Naive thymus-derived CD4-positive, alpha-beta T cell (primary cell): ENCODE results near the gene ANKRD30B. TPM values are rescaled to one million over a fixed set of nuclear protein-coding genes. Genes with fewer than 3 reads are reported as not detected.
"Not testable (repeated sequence)": the region's sequence is repeated elsewhere in the genome, so short reads cannot be mapped to it uniquely, and the experiment has no call there.

Source experiments
- ATAC-seq: fragments of 150-1000 bp; cut with Tn5 transposase; 2 replicates; pipeline ENCODE4 v1.10.0; 2021; ENCODE audit warnings: mild to moderate bottlenecking, moderate library complexity
- CTCF ChIA-PET: fragments of 350-600 bp; sonication (Branson Sonifier 250); formaldehyde crosslinking; loops from one replicate; lab custom pipeline; 2021; ENCODE audit warnings: antibody characterized with exemption; lab: Charles Lee
- POLR2A ChIA-PET: fragments of 350-600 bp; sonication (Branson Sonifier 250); formaldehyde crosslinking; loops from one replicate; lab custom pipeline; 2021; ENCODE audit warnings: antibody characterized with exemption, inconsistent platforms; lab: Charles Lee
- DNase-seq, 9 donors: peaks; one replicate each; pipeline versions ENCODE4 v3.0.0 to v3.0.0-alpha.2; 2020 to 2022; ENCODE audit warnings: mixed read lengths in 1 of 9
- H3K27ac ChIP-seq: one replicate; pipeline ENCODE4 v1.7.0; 2013; ENCODE audit warnings: mild to moderate bottlenecking, low read depth, low read length, moderate library complexity
- H3K27me3 ChIP-seq, 2 donors: one replicate each; pipeline ENCODE4 v1.7.0; 2013; ENCODE audit warnings: low read length in 2 of 2, mild to moderate bottlenecking in 2 of 2, moderate library complexity in 2 of 2; ENCODE audit not compliant: control insufficient read depth in 2 of 2, insufficient read depth in 2 of 2
- H3K36me3 ChIP-seq, 3 experiments: 1 replicate in 2 of 3; 2 replicates in 1 of 3; pipeline ENCODE4 v1.7.0; 2013; ENCODE audit warnings: low read length in 3 of 3, mild to moderate bottlenecking in 3 of 3, moderate library complexity in 1 of 3; ENCODE audit not compliant: insufficient read depth in 3 of 3, control insufficient read depth in 2 of 3
- H3K4me1 ChIP-seq, 2 donors: one replicate each; pipeline ENCODE4 v1.7.0; 2013; ENCODE audit warnings: low read length in 2 of 2, mild to moderate bottlenecking in 2 of 2, moderate library complexity in 1 of 2; ENCODE audit not compliant: control insufficient read depth in 2 of 2, insufficient read depth in 2 of 2
- H3K4me3 ChIP-seq: 2 replicates; pipeline ENCODE4 v1.7.0; 2013; ENCODE audit warnings: mild to moderate bottlenecking, low read length
- H3K9me3 ChIP-seq, 3 experiments: 1 replicate in 2 of 3; 2 replicates in 1 of 3; pipeline ENCODE4 v1.7.0; 2013; ENCODE audit warnings: low read length in 3 of 3; ENCODE audit not compliant: control insufficient read depth in 2 of 3
- H3K27ac Mint-ChIP-seq, 9 donors: one replicate each; pipeline ENCODE4 v1.8.0; 2020 to 2022; ENCODE audit warnings: mixed read lengths in 9 of 9, mild to moderate bottlenecking in 8 of 9, moderate library complexity in 5 of 9, inconsistent platforms in 2 of 9
- H3K27me3 Mint-ChIP-seq, 5 donors: one replicate each; pipeline ENCODE4 v1.8.0; 2021 to 2022; ENCODE audit warnings: mixed read lengths in 5 of 5, mild to moderate bottlenecking in 1 of 5
- H3K36me3 Mint-ChIP-seq, 5 donors: one replicate each; pipeline ENCODE4 v1.8.0; 2020 to 2022; ENCODE audit warnings: mixed read lengths in 5 of 5, mild to moderate bottlenecking in 3 of 5, inconsistent platforms in 1 of 5
- H3K4me1 Mint-ChIP-seq, 7 donors: one replicate each; pipeline ENCODE4 v1.8.0; 2020 to 2022; ENCODE audit warnings: mixed read lengths in 7 of 7, mild to moderate bottlenecking in 3 of 7, inconsistent platforms in 1 of 7
- H3K4me3 Mint-ChIP-seq, 10 donors: one replicate each; pipeline ENCODE4 v1.8.0; 2020 to 2022; ENCODE audit warnings: mild to moderate bottlenecking in 10 of 10, mixed read lengths in 10 of 10, moderate library complexity in 6 of 10, inconsistent platforms in 2 of 10
- H3K9me3 Mint-ChIP-seq, 11 donors: one replicate each; pipeline ENCODE4 v1.8.0; 2020 to 2022; ENCODE audit warnings: mixed read lengths in 11 of 11, mild to moderate bottlenecking in 4 of 11, inconsistent platforms in 1 of 11, moderate library complexity in 1 of 11
- intact Hi-C, 2 donors: fragments of 100-400 bp; cut with micrococcal nuclease; formaldehyde crosslinking; loops; one replicate each; pipeline ENCODE4 v1.15.1; 2023
- polyA plus RNA-seq, 2 donors: library from polyadenylated mRNA; unstranded; fragments of 300-500 nt; fragmentation: Illumina TruSeq; gene quantifications; one replicate each; pipeline ENCODE4 v1.2.3, GENCODE V29; 2021
- total RNA-seq, 6 experiments: library from RNA in 5 of 6; stranded (reverse) in 5 of 6; gene quantifications; 1 replicate in 5 of 6; 2 replicates in 1 of 6; pipeline ENCODE4 v1.2.3 and lab custom pipeline; 2021 to 2026

The ANKRD30B gene
- total and polyA plus RNA-seq, 7 experiments from 2014 or later: not detected

GRCh38 chr18:14748496-14748895, 524 bp downstream of the ANKRD30B start:
- intact Hi-C loops: no loop called here
- Mint-ChIP-seq H3K27me3 (peaks cover 6 to 13% (median 12%) of the 10 kb centered on the region in 5 donors), H3K36me3 (no peaks in the 10 kb centered on the region), H3K27ac (peak overlapping the region in 1 of 9 donors; percentile 47), H3K4me1 (peaks cover 0 to 9% (median 3%) of the 10 kb centered on the region in 7 donors), H3K9me3 (no peaks in the 10 kb centered on the region), H3K4me3 (peak overlapping the region in 9 of 10 donors; percentile 36 to 84 (median 77))
- no peaks in the 10 kb centered on the region for H3K36me3 ChIP-seq
- no peaks in the 10 kb centered on the region for H3K4me1 ChIP-seq
- ChIA-PET POLR2A (interaction anchor here (0.5 kb wide), 1 partner anchor 15 kb away, joined by 3 read pairs; no protein-coding TSS in a partner anchor), CTCF (no interaction called here)
- H3K27ac ChIP-seq: no peak overlapping the region
- ATAC-seq (no peak), DNase-seq (no peak)
- no peaks in the 10 kb centered on the region for H3K27me3 ChIP-seq
- H3K9me3 ChIP-seq: no peaks in the 10 kb centered on the region
- no peak overlapping the region for H3K4me3 ChIP-seq

GRCh38 chr18:14763566-14763965, 15.6 kb downstream of the ANKRD30B start:
- H3K36me3 Mint-ChIP-seq, DNase-seq, H3K4me1 Mint-ChIP-seq, H3K36me3 ChIP-seq, H3K4me3 Mint-ChIP-seq, H3K9me3 Mint-ChIP-seq, H3K27me3 ChIP-seq, H3K4me3 ChIP-seq, H3K27ac Mint-ChIP-seq, ATAC-seq, POLR2A ChIA-PET, CTCF ChIA-PET, H3K27ac ChIP-seq, H3K4me1 ChIP-seq, H3K27me3 Mint-ChIP-seq, H3K9me3 ChIP-seq, intact Hi-C loops: not testable (repeated sequence)

GRCh38 chr18:14767474-14767873, 19.5 kb downstream of the ANKRD30B start:
- Histone ChIP-seq H3K4me1 (no peaks in the 10 kb centered on the region), H3K4me3 (no peak overlapping the region), H3K36me3 (no peaks in the 10 kb centered on the region), H3K9me3 (no peaks in the 10 kb centered on the region), H3K27me3 (no peaks in the 10 kb centered on the region), H3K27ac (no peak overlapping the region)
- DNase-seq (no peak), ATAC-seq (no peak)
- intact Hi-C loops: no loop called here
- POLR2A ChIA-PET: no interaction called here
- Mint-ChIP-seq H3K4me3 (no peak overlapping the region), H3K36me3 (no peaks in the 10 kb centered on the region), H3K27ac (no peak overlapping the region), H3K4me1 (peaks cover 0 to 1% (median 0%) of the 10 kb centered on the region in 7 donors), H3K9me3 (peaks cover 0 to 2% (median 0%) of the 10 kb centered on the region in 11 donors), H3K27me3 (no peaks in the 10 kb centered on the region)
- CTCF ChIA-PET: no interaction called here

- ChIA-PET POLR2A (no interaction called here), CTCF (no interaction called here)
- Histone ChIP-seq H3K4me1 (no peaks in the 10 kb centered on the region), H3K9me3 (no peaks in the 10 kb centered on the region), H3K27ac (no peak overlapping the region), H3K36me3 (no peaks in the 10 kb centered on the region), H3K27me3 (no peaks in the 10 kb centered on the region), H3K4me3 (no peak overlapping the region)
- H3K4me1 Mint-ChIP-seq: peaks cover 0 to 1% (median 0%) of the 10 kb centered on the region in 7 donors
- peaks cover 0 to 2% (median 0%) of the 10 kb centered on the region in 11 donors for H3K9me3 Mint-ChIP-seq
- H3K27ac Mint-ChIP-seq: no peak overlapping the region
- intact Hi-C loops: no loop called here
- H3K36me3 Mint-ChIP-seq: no peaks in the 10 kb centered on the region
- no peak for DNase-seq
- H3K4me3 Mint-ChIP-seq: no peak overlapping the region
- ATAC-seq: no peak
- H3K27me3 Mint-ChIP-seq: no peaks in the 10 kb centered on the region
Measured at GRCh38 chr18:14768241-14768640, 20.3 kb downstream of the ANKRD30B start.

- no peak overlapping the region for H3K27ac ChIP-seq
- H3K4me1 Mint-ChIP-seq: peaks cover 0 to 1% (median 0%) of the 10 kb centered on the region in 7 donors
- H3K36me3 ChIP-seq: no peaks in the 10 kb centered on the region
- ChIA-PET CTCF (no interaction called here), POLR2A (no interaction called here)
- H3K27me3 ChIP-seq: no peaks in the 10 kb centered on the region
- H3K4me3 ChIP-seq: no peak overlapping the region
- ATAC-seq (no peak), DNase-seq (no peak)
- no peaks in the 10 kb centered on the region for H3K9me3 ChIP-seq
- H3K27ac Mint-ChIP-seq: no peak overlapping the region
- H3K4me3 Mint-ChIP-seq: no peak overlapping the region
- no peaks in the 10 kb centered on the region for H3K4me1 ChIP-seq
- peaks cover 0 to 2% (median 0%) of the 10 kb centered on the region in 11 donors for H3K9me3 Mint-ChIP-seq
- intact Hi-C loops: no loop called here
- no peaks in the 10 kb centered on the region for H3K27me3 Mint-ChIP-seq
- H3K36me3 Mint-ChIP-seq: no peaks in the 10 kb centered on the region
Measured at GRCh38 chr18:14769381-14769780, 21.4 kb downstream of the ANKRD30B start.

- Mint-ChIP-seq H3K9me3 (peaks cover 0 to 1% (median 0%) of the 10 kb centered on the region in 11 donors), H3K4me1 (no peaks in the 10 kb centered on the region), H3K36me3 (no peaks in the 10 kb centered on the region), H3K4me3 (no peak overlapping the region), H3K27ac (no peak overlapping the region), H3K27me3 (no peaks in the 10 kb centered on the region)
- POLR2A ChIA-PET: no interaction called here
- Histone ChIP-seq H3K27me3 (no peaks in the 10 kb centered on the region), H3K4me1 (no peaks in the 10 kb centered on the region), H3K9me3 (no peaks in the 10 kb centered on the region), H3K27ac (no peak overlapping the region), H3K36me3 (no peaks in the 10 kb centered on the region), H3K4me3 (no peak overlapping the region)
- DNase-seq: no peak
- intact Hi-C loops: no loop called here
- CTCF ChIA-PET: no interaction called here
- no peak for ATAC-seq
Measured at GRCh38 chr18:14776801-14777200, 28.8 kb downstream of the ANKRD30B start.

GRCh38 chr18:14781671-14782070, 33.7 kb downstream of the ANKRD30B start:
- POLR2A ChIA-PET: no interaction called here

More at GRCh38 chr18:14781671-14782070, 33.7 kb downstream of the ANKRD30B start:
- no peaks in the 10 kb centered on the region for H3K36me3 Mint-ChIP-seq
- H3K27ac Mint-ChIP-seq: no peak overlapping the region
- no peak overlapping the region for H3K4me3 Mint-ChIP-seq
- CTCF ChIA-PET: no interaction called here
- Histone ChIP-seq H3K36me3 (no peaks in the 10 kb centered on the region), H3K9me3 (no peaks in the 10 kb centered on the region), H3K4me3 (no peak overlapping the region), H3K4me1 (no peaks in the 10 kb centered on the region), H3K27me3 (no peaks in the 10 kb centered on the region), H3K27ac (no peak overlapping the region)
- ATAC-seq (no peak), DNase-seq (no peak)
- peaks cover 0 to 3% (median 0%) of the 10 kb centered on the region in 11 donors for H3K9me3 Mint-ChIP-seq
- H3K4me1 Mint-ChIP-seq: no peaks in the 10 kb centered on the region
- no peaks in the 10 kb centered on the region for H3K27me3 Mint-ChIP-seq
- intact Hi-C loops: no loop called here
